Posterior cingulate gyrus (tissue), 11 donors: ENCODE measurements around the gene NAT16.

Source experiments
- DNase-seq, 10 donors: peaks; one replicate each; pipeline versions ENCODE4 v3.0.0 to v3.0.0-alpha.2; 2020 to 2021; ENCODE audit warnings: mixed read lengths in 3 of 10
- intact Hi-C: fragments of 100-400 bp; cut with DNase I; formaldehyde crosslinking; loops from one replicate; pipeline ENCODE4 v1.15.1; 2023

NAT16 gene

GRCh38 chr7:101172854-101173751 is 7.0 kb downstream of the NAT16 start:
- intact Hi-C loops = no loop called here
- peak in 2 of 10 donors; percentile 37 to 74 for DNase-seq

DNA sequence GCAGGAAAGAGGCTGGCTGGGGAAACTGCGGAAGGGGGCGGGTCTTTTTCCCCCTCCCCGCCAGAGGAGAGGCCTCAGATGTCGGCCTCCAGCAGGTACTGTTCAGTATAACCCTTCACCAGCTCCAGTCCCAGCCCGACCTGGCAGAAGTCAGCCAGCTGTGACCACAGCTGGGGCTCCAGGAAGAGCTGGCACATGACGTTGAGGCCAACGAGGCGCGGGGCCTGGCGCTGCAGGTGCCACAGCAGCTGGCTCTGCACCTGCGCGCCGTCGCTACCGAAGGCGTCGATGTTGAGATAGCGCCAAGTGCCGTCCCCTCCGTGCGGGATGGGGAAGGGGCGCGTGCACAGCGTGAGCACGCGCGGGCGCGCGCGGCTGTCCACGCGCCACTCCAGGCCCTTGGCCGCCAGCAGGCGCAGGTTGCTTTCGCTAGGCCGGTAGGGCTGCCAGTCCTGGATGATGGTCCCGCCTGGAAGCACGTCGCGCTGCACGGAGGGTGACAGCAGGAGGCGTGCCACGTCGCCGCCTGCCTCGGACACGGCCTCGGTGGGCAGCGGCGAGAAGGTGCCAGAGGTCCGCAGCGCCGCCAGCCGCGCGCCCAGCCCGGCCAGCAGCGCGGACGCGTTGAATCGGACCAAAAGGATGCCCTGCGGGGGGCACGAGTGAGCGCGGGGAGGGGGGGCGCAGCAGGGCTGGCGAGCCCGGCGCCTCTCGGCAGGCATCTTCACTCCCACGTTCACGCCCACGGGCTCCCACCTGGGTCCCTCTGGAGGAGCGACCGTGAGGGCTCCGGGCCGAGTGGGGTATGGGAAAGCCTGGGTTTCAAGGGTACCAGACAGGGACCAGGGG is 7.9 kb downstream of the NAT16 start:
- intact Hi-C loops = no loop called here
- DNase-seq = no peak

- peak in 2 of 10 donors; percentile 33 to 48 for DNase-seq
- intact Hi-C loops = no loop called here
Measured at GRCh38 chr7:101171442-101171837, 8.7 kb downstream of the NAT16 start.

GRCh38 chr7:101170617-101171441 is 9.3 kb downstream of the NAT16 start:
- peak in 2 of 10 donors; percentile 35 to 49 for DNase-seq
- intact Hi-C loops = no loop called here

- intact Hi-C loops = no loop called here
- DNase-seq = peak; percentile 52 to 95 (median 78)
Measured at GRCh38 chr7:101169838-101170551, 10.1 kb downstream of the NAT16 start.

DNA sequence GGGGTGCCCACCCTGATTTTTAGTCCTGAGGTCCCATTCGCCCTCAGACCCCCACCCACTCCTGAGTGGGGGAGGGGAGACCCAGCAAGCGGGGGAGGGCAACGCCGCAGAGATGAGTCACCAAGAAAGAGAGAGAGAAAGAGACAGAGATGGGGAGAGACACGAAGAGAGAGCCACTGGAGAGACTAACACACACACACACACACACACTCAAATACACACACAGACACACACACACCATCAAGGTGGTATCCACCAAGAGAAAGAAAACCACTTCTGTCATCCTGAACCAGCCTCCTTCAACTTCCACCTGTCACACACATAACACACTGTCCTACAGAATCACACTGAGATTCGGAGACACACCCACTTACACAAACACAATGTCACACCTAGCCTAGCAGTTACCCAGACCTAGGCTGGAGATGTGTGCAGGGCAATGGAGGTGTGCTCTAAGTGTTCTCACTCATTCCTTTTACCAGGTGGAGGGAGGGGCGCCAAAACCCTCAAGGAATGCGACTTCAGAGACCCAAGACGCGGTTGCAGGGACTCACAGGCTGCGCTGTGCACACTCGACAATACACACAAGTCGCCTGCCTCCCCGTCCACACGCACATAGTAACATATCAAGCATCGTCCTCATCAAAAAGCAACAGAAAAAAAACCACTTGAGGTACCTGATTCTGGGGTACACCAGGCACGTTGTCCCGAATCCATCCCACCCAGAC is 10.8 kb downstream of the NAT16 start:
- intact Hi-C loops = no loop called here
- DNase-seq = no peak

- intact Hi-C loops = no loop called here
- DNase-seq = no peak
Measured at GRCh38 chr7:101168412-101169049, 11.6 kb downstream of the NAT16 start.

- intact Hi-C loops = no loop called here
- no peak for DNase-seq
Measured at GRCh38 chr7:101167645-101168411, 12.3 kb downstream of the NAT16 start.

- intact Hi-C loops = no loop called here
- no peak for DNase-seq
Measured at GRCh38 chr7:101166909-101167644, 13.0 kb downstream of the NAT16 start.

DNA sequence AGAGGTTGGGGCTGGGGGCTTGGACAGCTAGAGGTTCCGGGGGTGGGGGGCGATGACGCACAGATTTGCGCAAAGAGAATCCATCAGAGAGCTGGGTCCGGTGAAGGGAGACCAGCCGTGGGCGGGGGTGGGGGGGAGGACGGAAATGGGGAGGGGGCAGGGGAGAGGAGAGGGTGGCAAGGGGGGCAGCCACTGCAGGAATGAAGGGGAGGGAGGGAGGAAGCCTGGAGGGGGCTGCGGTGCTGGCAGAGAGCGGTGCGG is 13.5 kb downstream of the NAT16 start:
- intact Hi-C loops = no loop called here
- no peak for DNase-seq

DNA sequence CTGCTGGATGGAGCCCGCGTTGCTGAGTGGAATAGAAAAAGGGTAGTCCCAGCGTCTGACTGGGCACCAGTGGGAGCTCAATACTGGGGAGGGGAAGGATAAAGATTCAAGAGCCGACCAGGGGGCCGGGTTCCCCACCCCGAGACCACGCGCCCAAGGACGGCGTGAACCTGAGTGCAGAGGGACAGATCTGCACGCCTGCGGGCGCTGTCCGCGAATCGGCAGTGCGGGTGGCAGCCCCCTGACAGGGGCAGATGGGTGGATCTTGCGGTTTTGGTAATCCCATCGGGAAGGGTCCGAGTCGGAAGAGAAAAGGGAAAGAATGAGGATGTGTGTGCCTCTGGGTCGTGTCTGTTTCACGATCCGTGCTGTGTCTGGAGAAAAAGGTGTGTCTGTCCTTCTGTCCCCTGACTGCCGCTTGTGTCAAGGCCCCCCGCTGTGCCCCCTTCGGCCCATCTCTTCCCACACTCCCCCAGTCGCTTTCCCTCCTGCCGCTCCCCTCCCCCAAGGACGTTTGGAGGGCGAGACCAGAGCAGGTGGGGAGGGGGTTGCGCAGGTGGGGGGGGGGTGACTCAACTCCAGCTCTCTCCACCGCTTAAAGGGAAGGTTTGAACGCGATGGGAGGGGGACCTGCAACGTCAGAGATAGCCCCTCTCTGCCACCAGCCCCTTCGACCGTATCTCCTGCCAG is 14.0 kb downstream of the NAT16 start:
- no peak for DNase-seq
- intact Hi-C loops = no loop called here

DNA sequence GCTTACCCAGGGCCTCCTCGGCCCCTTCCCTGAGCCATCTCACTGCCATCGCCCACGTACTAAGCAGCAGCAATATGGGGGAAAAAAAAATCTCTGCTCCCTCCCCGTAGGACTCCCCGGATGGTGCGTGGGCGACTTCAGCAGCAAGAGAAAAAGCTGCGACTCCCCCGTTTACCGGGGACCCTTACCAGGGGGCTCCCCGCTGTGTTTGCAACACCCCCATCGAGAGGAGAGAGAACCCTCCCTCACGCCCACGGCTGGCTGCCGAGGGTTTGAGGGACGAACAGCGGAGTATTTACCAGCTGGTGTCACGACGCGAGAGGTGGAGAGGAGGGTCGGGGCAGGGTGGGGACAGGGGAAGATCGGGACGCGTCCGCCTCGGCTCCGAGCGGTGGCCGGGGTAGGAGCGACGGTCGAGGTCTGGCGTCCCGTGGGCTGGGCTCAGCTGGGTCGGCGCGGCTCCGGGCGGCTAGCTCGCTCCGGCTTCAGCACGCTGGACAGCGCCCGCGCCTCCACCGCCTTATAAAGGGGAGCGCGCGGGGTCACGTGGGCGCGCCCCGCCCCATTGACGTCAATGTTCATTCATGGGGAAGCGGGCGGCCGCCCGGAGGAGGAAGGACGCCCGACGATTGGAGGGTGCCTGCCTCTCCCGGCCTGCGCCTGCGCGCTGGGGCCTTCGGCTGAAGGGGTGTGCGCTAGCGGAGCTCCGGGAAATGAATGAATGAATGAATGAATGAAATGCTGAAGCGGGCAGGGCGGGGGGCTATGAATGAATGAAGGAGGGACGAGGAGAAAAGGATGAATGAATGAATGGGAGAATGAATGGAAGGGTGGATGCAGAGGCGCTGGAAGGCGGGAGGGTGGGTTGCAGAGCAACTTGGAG is 14.8 kb downstream of the NAT16 start, which contains the start of gene VGF:
VGF (minus strand) TSS at position 495 of the 883 bp plus-strand sequence. CDS start 726 bp downstream, outside the sequence.
- DNase-seq = peak; percentile 79 to 98 (median 88)

DNA sequence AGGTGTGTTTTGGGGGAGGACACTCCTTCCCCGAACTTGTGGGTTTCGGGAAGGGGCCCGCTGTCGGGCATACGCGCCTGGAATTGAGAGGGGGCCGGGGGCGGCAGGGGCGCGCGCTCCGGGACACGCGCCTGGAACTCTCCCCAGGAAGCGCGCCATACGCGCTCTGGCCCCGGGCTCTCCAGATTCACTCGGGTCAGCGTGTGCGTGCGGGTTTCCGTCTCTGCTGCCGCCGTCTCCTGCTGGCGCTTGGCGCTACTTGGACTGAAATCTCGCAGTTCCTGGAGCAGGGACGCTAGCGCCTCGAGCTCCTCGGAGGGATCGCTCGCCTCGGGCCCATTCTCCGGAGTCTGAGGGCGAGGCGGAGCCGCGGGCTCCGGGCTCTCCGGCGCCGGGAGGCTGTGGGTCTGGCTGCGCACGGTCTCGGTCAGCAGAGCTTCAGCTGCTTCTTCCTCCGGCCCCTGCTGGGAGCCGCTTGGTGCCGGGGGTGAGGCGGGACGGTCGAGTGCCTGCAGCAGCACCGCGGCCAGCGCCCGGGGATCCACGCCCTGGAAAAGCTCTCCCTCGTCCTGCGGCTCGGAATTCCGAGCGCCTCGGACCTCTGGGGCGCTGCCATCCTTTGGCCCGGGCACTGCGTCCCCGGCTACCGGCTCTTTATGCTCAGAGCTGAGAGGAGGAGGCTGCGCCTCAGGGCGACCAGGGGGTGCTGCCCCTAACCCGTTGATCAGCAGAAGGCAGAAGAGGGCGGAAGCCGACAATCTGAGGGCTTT is 15.8 kb downstream of the NAT16 start:
- intact Hi-C loops = no loop called here
- peak in 2 of 10 donors; percentile 81 to 90 for DNase-seq

More for the DNA sequence above, 14.8 kb downstream of the NAT16 start, which contains the start of gene VGF:
- intact Hi-C loops = no loop called here

- intact Hi-C loops = no loop called here
- DNase-seq = peak in 3 of 10 donors; percentile 87 to 88 (median 87)
Measured at GRCh38 chr7:101163279-101164070, 16.6 kb downstream of the NAT16 start.
